K562 (cell line): ENCODE data around the gene LIPH. TPM values are rescaled to one million over a fixed set of nuclear protein-coding genes. Genes with fewer than 3 reads are reported as not detected.

Experiments used
- ARHGAP35 ChIP-seq: fragments of 450-650 bp; IDR thresholded peaks from 2 replicates; pipeline ENCODE4 v1.6.1; 2018; ENCODE audit not compliant: partially characterized antibody
- ARNT ChIP-seq, 2 experiments: fragments of 450-650 bp; IDR thresholded peaks; 2 replicates each; pipeline ENCODE4 v1.6.1; 2016; ENCODE audit warnings: mild to moderate bottlenecking in 1 of 2
- BCOR ChIP-seq: fragments of 450-650 bp; IDR thresholded peaks from 2 replicates; pipeline ENCODE4 v1.6.1; 2016
- CXXC5 ChIP-seq: fragments of 250-450 bp; sonication (Bioruptor Pico); IDR thresholded peaks from 2 replicates; pipeline ENCODE4 v1.8.0; 2022; ENCODE audit warnings: inconsistent platforms, mild to moderate bottlenecking, moderate library complexity
- DPF2 ChIP-seq: fragments of 450-650 bp; IDR thresholded peaks from 2 replicates; pipeline ENCODE4 v1.6.1; 2016
- FOSL1 ChIP-seq: fragments of 200-800 bp; sonication (Bioruptor generic); conservative IDR thresholded peaks from 2 replicates; pipeline ENCODE4 v1.6.1; 2016; ENCODE audit warnings: missing genetic modification characterization, missing compliant biosample characterization
- HLTF ChIP-seq: fragments of 450-650 bp; IDR thresholded peaks from 2 replicates; pipeline ENCODE4 v1.6.1; 2016
- KDM5B ChIP-seq: fragments of 200-600 bp; sonication (generic); IDR thresholded peaks from 2 replicates; pipeline ENCODE4 v1.6.1; 2012; ENCODE audit warnings: low read depth, mild to moderate bottlenecking, moderate library complexity, low read length, control low read depth, inconsistent platforms; ENCODE audit not compliant: insufficient replicate concordance
- MAFG ChIP-seq: fragments of 450-650 bp; conservative IDR thresholded peaks from 2 replicates; pipeline ENCODE4 v1.6.1; 2016; ENCODE audit warnings: missing genetic modification characterization, missing compliant biosample characterization
- NCOA6 ChIP-seq: fragments of 450-650 bp; IDR thresholded peaks from 2 replicates; pipeline ENCODE4 v1.6.1; 2017; ENCODE audit warnings: mild to moderate bottlenecking
- POLR3G ChIP-seq: IDR thresholded peaks from 2 replicates; pipeline ENCODE4 v1.6.1; 2011; ENCODE audit not compliant: insufficient read length, insufficient replicate concordance; ENCODE audit errors: extremely low read depth
- RFX5 ChIP-seq: IDR thresholded peaks from 2 replicates; pipeline ENCODE4 v1.6.1; 2011; ENCODE audit warnings: low read depth, mild to moderate bottlenecking, improper control_type of control experiment, low read length
- SMAD4 ChIP-seq: fragments of 250-450 bp; sonication (Bioruptor Pico); conservative IDR thresholded peaks from 2 replicates; pipeline ENCODE4 v1.8.0; 2021; ENCODE audit warnings: inconsistent platforms, mild to moderate bottlenecking, moderate library complexity
- ZNF217 ChIP-seq: sonication (generic); formaldehyde crosslinking; IDR thresholded peaks from 2 replicates; pipeline ENCODE4 v1.8.0; 2022; ENCODE audit warnings: mild to moderate bottlenecking, missing genetic modification reagents
- polyA plus RNA-seq, 8 experiments: library from polyadenylated mRNA; depleted of rRNA in 4 of 8; stranded (reverse) in 5 of 8; unstranded in 3 of 8; fragments of >200 nt; fragmentation: Nextera tagmentation in 2 of 8; fragmentation: Illumina TruSeq in 1 of 8; extraction: Ambion mirVana in 2 of 8; extraction: Trizol in 1 of 8; gene quantifications; 2 replicates each; pipeline versions ENCODE4 v1.2.1 to v1.2.3, GENCODE V29; 2011 to 2014; ENCODE audit warnings: inconsistent platforms in 1 of 8, missing spikeins in 1 of 8
- total RNA-seq, 7 experiments: library from RNA; depleted of rRNA in 6 of 7; stranded (reverse); fragments of >200 nt in 6 of 7; fragmentation: Illumina TruSeq in 2 of 7; extraction: Trizol in 2 of 7; gene quantifications; 2 replicates each; pipeline versions ENCODE4 v1.2.1 to v1.2.3, GENCODE V29; 2011 to 2021; ENCODE audit warnings: low replicate concordance in 1 of 7
- TF ChIP-seq, protein P1 (sequence below): sonication (generic); formaldehyde crosslinking; IDR thresholded peaks from 2 replicates; pipeline ENCODE4 v1.8.0; 2022; ENCODE audit warnings: mild to moderate bottlenecking, missing genetic modification reagents
- TF ChIP-seq, protein P2 (sequence below): sonication (generic); formaldehyde crosslinking; IDR thresholded peaks from 2 replicates; pipeline ENCODE4 v1.4.0; 2020; ENCODE audit warnings: mild to moderate bottlenecking, missing genetic modification reagents
- TF ChIP-seq, protein P3 (sequence below): fragments of 250-450 bp; sonication (Bioruptor Pico); IDR thresholded peaks from 2 replicates; pipeline ENCODE4 v1.8.0; 2022; ENCODE audit warnings: inconsistent platforms, mild to moderate bottlenecking, moderate library complexity, borderline replicate concordance
- TF ChIP-seq, protein P4 (sequence below): fragments of 250-450 bp; sonication (Bioruptor Pico); IDR thresholded peaks from 2 replicates; pipeline ENCODE4 v1.8.0; 2021; ENCODE audit warnings: moderate library complexity, mild to moderate bottlenecking, inconsistent platforms

LIPH gene
- total and polyA plus RNA-seq, 9 of the 15 experiments (the other 6 are each of a cell fraction or from before 2014, with no cell fraction given), result 0.73 to 1.8 (median 1.3) TPM

DNA sequence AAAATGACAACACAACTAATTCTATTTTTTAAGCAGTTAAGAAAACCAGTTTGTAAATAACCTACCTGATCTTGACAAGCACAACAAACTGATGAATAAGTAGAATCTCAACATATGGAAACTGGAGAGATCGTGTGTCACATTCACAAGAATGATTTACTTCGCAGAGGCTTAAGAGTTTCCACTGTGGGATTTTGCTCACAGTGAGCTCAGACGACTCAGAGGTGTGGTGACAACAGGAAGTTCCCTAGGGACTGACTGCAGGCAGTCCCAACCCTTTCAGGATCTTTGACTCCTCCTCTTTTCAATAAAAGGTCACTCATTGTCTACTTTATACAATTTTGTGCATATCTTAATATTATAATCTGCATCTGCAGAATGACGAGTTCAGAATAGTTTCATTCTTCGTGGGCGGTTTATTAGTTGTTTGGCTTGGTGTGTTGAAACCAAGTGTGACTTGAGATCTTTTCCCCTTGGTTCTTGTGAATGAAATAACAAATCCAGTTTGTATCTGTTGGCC lies at the start of gene LIPH (continued):
- no peak for TF ChIP-seq BCOR
- TF ChIP-seq SMAD4 (CRISPR knock-in tag), result 0 out of 2 replicates have a peak, but pooled peaks have one; percentile 33
- TF ChIP-seq, protein P1, sequence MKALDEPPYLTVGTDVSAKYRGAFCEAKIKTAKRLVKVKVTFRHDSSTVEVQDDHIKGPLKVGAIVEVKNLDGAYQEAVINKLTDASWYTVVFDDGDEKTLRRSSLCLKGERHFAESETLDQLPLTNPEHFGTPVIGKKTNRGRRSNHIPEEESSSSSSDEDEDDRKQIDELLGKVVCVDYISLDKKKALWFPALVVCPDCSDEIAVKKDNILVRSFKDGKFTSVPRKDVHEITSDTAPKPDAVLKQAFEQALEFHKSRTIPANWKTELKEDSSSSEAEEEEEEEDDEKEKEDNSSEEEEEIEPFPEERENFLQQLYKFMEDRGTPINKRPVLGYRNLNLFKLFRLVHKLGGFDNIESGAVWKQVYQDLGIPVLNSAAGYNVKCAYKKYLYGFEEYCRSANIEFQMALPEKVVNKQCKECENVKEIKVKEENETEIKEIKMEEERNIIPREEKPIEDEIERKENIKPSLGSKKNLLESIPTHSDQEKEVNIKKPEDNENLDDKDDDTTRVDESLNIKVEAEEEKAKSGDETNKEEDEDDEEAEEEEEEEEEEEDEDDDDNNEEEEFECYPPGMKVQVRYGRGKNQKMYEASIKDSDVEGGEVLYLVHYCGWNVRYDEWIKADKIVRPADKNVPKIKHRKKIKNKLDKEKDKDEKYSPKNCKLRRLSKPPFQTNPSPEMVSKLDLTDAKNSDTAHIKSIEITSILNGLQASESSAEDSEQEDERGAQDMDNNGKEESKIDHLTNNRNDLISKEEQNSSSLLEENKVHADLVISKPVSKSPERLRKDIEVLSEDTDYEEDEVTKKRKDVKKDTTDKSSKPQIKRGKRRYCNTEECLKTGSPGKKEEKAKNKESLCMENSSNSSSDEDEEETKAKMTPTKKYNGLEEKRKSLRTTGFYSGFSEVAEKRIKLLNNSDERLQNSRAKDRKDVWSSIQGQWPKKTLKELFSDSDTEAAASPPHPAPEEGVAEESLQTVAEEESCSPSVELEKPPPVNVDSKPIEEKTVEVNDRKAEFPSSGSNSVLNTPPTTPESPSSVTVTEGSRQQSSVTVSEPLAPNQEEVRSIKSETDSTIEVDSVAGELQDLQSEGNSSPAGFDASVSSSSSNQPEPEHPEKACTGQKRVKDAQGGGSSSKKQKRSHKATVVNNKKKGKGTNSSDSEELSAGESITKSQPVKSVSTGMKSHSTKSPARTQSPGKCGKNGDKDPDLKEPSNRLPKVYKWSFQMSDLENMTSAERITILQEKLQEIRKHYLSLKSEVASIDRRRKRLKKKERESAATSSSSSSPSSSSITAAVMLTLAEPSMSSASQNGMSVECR (CRISPR knock-in tag), result no peak
- 0 out of 2 replicates have a peak, but pooled peaks have one; percentile 17 for TF ChIP-seq RFX5
- TF ChIP-seq, protein P2, sequence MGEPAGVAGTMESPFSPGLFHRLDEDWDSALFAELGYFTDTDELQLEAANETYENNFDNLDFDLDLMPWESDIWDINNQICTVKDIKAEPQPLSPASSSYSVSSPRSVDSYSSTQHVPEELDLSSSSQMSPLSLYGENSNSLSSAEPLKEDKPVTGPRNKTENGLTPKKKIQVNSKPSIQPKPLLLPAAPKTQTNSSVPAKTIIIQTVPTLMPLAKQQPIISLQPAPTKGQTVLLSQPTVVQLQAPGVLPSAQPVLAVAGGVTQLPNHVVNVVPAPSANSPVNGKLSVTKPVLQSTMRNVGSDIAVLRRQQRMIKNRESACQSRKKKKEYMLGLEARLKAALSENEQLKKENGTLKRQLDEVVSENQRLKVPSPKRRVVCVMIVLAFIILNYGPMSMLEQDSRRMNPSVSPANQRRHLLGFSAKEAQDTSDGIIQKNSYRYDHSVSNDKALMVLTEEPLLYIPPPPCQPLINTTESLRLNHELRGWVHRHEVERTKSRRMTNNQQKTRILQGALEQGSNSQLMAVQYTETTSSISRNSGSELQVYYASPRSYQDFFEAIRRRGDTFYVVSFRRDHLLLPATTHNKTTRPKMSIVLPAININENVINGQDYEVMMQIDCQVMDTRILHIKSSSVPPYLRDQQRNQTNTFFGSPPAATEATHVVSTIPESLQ (CRISPR knock-in tag), result no peak
- TF ChIP-seq MAFG (tag), result no peak
- TF ChIP-seq FOSL1 (tag), result peak; percentile 32; the same call in 1 of the 2 replicates
- TF ChIP-seq POLR3G, result no peak
- no peak for TF ChIP-seq KDM5B
- peak; percentile 31; the same call in 1 of the 2 replicates for TF ChIP-seq CXXC5 (CRISPR knock-in tag)
- TF ChIP-seq, protein P3, sequence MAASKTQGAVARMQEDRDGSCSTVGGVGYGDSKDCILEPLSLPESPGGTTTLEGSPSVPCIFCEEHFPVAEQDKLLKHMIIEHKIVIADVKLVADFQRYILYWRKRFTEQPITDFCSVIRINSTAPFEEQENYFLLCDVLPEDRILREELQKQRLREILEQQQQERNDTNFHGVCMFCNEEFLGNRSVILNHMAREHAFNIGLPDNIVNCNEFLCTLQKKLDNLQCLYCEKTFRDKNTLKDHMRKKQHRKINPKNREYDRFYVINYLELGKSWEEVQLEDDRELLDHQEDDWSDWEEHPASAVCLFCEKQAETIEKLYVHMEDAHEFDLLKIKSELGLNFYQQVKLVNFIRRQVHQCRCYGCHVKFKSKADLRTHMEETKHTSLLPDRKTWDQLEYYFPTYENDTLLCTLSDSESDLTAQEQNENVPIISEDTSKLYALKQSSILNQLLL, result no peak
- no peak for TF ChIP-seq HLTF
- TF ChIP-seq DPF2, result peak; percentile 54; the same call in 1 of the 2 replicates
- no peak for TF ChIP-seq ARHGAP35
- TF ChIP-seq NCOA6, result no peak
- TF ChIP-seq, protein P4, sequence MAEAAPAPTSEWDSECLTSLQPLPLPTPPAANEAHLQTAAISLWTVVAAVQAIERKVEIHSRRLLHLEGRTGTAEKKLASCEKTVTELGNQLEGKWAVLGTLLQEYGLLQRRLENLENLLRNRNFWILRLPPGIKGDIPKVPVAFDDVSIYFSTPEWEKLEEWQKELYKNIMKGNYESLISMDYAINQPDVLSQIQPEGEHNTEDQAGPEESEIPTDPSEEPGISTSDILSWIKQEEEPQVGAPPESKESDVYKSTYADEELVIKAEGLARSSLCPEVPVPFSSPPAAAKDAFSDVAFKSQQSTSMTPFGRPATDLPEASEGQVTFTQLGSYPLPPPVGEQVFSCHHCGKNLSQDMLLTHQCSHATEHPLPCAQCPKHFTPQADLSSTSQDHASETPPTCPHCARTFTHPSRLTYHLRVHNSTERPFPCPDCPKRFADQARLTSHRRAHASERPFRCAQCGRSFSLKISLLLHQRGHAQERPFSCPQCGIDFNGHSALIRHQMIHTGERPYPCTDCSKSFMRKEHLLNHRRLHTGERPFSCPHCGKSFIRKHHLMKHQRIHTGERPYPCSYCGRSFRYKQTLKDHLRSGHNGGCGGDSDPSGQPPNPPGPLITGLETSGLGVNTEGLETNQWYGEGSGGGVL (CRISPR knock-in tag), result no peak
- no peak for TF ChIP-seq ARNT (IDR thresholded peaks at IDR 0.05)
- TF ChIP-seq ZNF217 (CRISPR knock-in tag), result no peak
